COLO668 (cell line): Measurements from ENCODE around the gene DCLRE1A.

ENCODE experiments used
- DNase-seq: peaks from one replicate; lab custom pipeline; 2025; ENCODE audit not compliant: unreplicated experiment; lab: John Stamatoyannopoulos, UW

Gene DCLRE1A

GRCh38 chr10:113854013-113854760 lies at the start of gene DCLRE1A, which contains the start of gene NHLRC2:
DCLRE1A (minus strand) TSS chr10:113854082; CDS start chr10:113853182, 900 bp downstream.
NHLRC2 (plus strand) TSS chr10:113854661; CDS start chr10:113854873, 212 bp downstream.
- DNase-seq: peak; percentile 82

GRCh38 chr10:113899952-113900598 lies 46.2 kb upstream of the DCLRE1A start:
- DNase-seq: no peak

- no peak for DNase-seq
Observed at GRCh38 chr10:113897693-113898618, 44.1 kb upstream of the DCLRE1A start.

- DNase-seq: no peak
Observed at GRCh38 chr10:113895018-113895417, 41.1 kb upstream of the DCLRE1A start.

- no peak for DNase-seq
Observed at GRCh38 chr10:113894581-113894980, 40.7 kb upstream of the DCLRE1A start.

- no peak for DNase-seq
Observed at GRCh38 chr10:113893570-113893969, 39.7 kb upstream of the DCLRE1A start.

GRCh38 chr10:113891476-113891875 lies 37.6 kb upstream of the DCLRE1A start:
- DNase-seq: no peak

GRCh38 chr10:113890769-113891168 lies 36.9 kb upstream of the DCLRE1A start:
- no peak for DNase-seq

- no peak for DNase-seq
Observed at GRCh38 chr10:113889911-113890310, 36.0 kb upstream of the DCLRE1A start.

- no peak for DNase-seq
Observed at GRCh38 chr10:113882240-113882639, 28.4 kb upstream of the DCLRE1A start.

- DNase-seq: no peak
Observed at GRCh38 chr10:113880236-113880635, 26.4 kb upstream of the DCLRE1A start.

- DNase-seq: no peak
Observed at GRCh38 chr10:113879691-113880090, 25.8 kb upstream of the DCLRE1A start.

GRCh38 chr10:113876461-113876860 lies 22.6 kb upstream of the DCLRE1A start:
- no peak for DNase-seq

- no peak for DNase-seq
Observed at GRCh38 chr10:113875212-113875611, 21.3 kb upstream of the DCLRE1A start.

GRCh38 chr10:113872139-113873030 lies 18.5 kb upstream of the DCLRE1A start:
- DNase-seq: no peak

- DNase-seq: no peak
Observed at GRCh38 chr10:113869789-113870188, 15.9 kb upstream of the DCLRE1A start.

- DNase-seq: no peak
Observed at GRCh38 chr10:113867904-113868303, 14.0 kb upstream of the DCLRE1A start.

- no peak for DNase-seq
Observed at GRCh38 chr10:113866551-113867394, 12.9 kb upstream of the DCLRE1A start.

- no peak for DNase-seq
Observed at GRCh38 chr10:113865901-113866300, 12.0 kb upstream of the DCLRE1A start.
